Measurements from ENCODE around the gene TBATA.

The TBATA gene

DNA sequence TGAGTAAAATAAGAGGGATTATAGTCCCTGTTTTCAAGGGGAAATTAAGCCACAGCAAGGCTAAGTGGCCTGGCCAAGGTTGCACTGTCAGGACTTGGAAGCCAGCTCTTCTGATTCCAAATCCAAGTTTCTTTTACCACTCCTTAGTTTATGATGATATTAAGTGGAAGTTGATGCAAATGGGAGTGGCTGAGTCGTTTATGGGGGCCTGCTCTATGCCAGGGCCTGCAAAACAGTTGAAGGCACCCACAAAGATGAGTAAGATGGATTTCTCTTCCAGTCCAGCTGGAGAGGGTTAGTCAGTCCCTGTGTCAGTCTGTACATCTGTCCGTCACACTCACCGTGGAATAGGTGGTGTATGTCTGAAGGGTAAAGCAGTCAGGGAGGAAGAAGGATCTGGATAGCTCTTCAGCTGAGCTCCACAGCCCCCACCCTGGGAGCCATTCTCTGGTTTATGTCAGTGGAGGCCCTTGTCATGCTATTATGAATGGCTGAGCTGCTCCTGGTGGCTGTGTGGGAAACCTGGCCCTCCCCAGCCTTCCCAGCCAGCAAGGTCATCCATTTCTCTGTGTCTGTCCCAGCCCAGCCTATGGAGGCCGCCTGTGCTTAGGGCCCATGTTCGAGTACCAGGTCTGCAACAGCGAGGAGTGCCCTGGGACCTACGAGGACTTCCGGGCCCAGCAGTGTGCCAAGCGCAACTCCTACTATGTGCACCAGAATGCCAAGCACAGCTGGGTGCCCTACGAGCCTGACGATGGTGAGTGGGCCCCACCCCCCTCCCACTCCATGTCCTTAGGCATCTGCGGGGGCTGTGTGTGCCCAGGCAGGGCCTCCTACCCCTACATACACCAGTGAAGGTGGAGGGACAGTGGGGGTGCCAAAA lies 44.5 kb downstream of the TBATA start:
- H3K4me1 ChIP-seq (ENCODE audit: insufficient read depth, low read length, severe bottlenecking) = no peaks in the 10 kb centered on the region
- no peak overlapping the region for H3K4me3 ChIP-seq (ENCODE audit: low read depth, low read length, poor library complexity, severe bottlenecking)
- H3K36me3 ChIP-seq (ENCODE audit: insufficient read depth, low read length) = no peaks in the 10 kb centered on the region
- peaks cover 8% of the 10 kb centered on the region; the same call in 1 of the 2 replicates for H3K27me3 ChIP-seq (ENCODE audit: insufficient read depth, low read length)
- H3F3A ChIP-seq (ENCODE audit: insufficient read depth, low read length) = no peaks in the 10 kb centered on the region
- H3K9me3 ChIP-seq (ENCODE audit: low read length) = no peaks in the 10 kb centered on the region
- no peaks in the 10 kb centered on the region for H4K20me1 ChIP-seq (ENCODE audit: insufficient read depth, low read length)
- no peak overlapping the region for H3K9ac ChIP-seq (ENCODE audit: low read length)
- no peak overlapping the region for H2AFZ ChIP-seq (ENCODE audit: low read length)
- H3K79me2 ChIP-seq (ENCODE audit: insufficient read depth, low read length) = no peaks in the 10 kb centered on the region
- no peak overlapping the region for H3K27ac ChIP-seq (ENCODE audit: low read depth, low read length, poor library complexity, severe bottlenecking)
- TF ChIP-seq, protein P1, sequence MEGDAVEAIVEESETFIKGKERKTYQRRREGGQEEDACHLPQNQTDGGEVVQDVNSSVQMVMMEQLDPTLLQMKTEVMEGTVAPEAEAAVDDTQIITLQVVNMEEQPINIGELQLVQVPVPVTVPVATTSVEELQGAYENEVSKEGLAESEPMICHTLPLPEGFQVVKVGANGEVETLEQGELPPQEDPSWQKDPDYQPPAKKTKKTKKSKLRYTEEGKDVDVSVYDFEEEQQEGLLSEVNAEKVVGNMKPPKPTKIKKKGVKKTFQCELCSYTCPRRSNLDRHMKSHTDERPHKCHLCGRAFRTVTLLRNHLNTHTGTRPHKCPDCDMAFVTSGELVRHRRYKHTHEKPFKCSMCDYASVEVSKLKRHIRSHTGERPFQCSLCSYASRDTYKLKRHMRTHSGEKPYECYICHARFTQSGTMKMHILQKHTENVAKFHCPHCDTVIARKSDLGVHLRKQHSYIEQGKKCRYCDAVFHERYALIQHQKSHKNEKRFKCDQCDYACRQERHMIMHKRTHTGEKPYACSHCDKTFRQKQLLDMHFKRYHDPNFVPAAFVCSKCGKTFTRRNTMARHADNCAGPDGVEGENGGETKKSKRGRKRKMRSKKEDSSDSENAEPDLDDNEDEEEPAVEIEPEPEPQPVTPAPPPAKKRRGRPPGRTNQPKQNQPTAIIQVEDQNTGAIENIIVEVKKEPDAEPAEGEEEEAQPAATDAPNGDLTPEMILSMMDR (IDR thresholded peaks at IDR 0.05; ENCODE audit: low read length) = no peak
- H3K4me2 ChIP-seq (ENCODE audit: low read length) = no peak overlapping the region
- H3K9me2 ChIP-seq (ENCODE audit: low read depth, low read length) = no peaks in the 10 kb centered on the region

DNA sequence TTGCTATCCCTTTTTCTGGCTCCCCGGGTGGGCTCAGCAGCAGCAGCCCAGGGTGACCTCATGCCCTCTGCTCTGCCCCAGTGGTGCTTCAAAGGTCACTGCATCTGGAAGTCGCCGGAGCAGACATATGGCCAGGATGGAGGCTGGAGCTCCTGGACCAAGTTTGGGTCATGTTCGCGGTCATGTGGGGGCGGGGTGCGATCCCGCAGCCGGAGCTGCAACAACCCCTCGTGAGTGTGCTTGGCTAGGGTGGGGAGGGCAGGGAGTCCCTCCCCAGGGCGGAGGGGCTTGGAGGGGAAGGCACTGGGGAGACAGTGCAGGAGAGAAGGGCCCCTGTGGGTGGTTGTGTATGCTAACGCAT lies 46.4 kb downstream of the TBATA start:
- H3K79me2 ChIP-seq (ENCODE audit: insufficient read depth, low read length) = no peaks in the 10 kb centered on the region
- no peak overlapping the region for H3K27ac ChIP-seq (ENCODE audit: low read depth, low read length, poor library complexity, severe bottlenecking)
- H3K9ac ChIP-seq (ENCODE audit: low read length) = no peak overlapping the region
- no peaks in the 10 kb centered on the region for H4K20me1 ChIP-seq (ENCODE audit: insufficient read depth, low read length)
- H3K9me2 ChIP-seq (ENCODE audit: low read depth, low read length) = no peaks in the 10 kb centered on the region
- H3F3A ChIP-seq (ENCODE audit: insufficient read depth, low read length) = no peaks in the 10 kb centered on the region
- no peak overlapping the region for H2AFZ ChIP-seq (ENCODE audit: low read length)
- H3K4me2 ChIP-seq (ENCODE audit: low read length) = no peak overlapping the region
- no peak overlapping the region for H3K4me3 ChIP-seq (ENCODE audit: low read depth, low read length, poor library complexity, severe bottlenecking)
- H3K36me3 ChIP-seq (ENCODE audit: insufficient read depth, low read length) = no peaks in the 10 kb centered on the region
- H3K9me3 ChIP-seq (ENCODE audit: low read length) = no peaks in the 10 kb centered on the region
- TF ChIP-seq, protein P1 (IDR thresholded peaks at IDR 0.05; ENCODE audit: low read length) = no peak
- TF ChIP-seq EZH2 (IDR thresholded peaks at IDR 0.05; ENCODE audit: borderline replicate concordance, low read length) = no peak
- H3K4me1 ChIP-seq (ENCODE audit: insufficient read depth, low read length, severe bottlenecking) = no peaks in the 10 kb centered on the region
- peaks cover 4% of the 10 kb centered on the region; the same call in 1 of the 2 replicates for H3K27me3 ChIP-seq (ENCODE audit: insufficient read depth, low read length)

DNA sequence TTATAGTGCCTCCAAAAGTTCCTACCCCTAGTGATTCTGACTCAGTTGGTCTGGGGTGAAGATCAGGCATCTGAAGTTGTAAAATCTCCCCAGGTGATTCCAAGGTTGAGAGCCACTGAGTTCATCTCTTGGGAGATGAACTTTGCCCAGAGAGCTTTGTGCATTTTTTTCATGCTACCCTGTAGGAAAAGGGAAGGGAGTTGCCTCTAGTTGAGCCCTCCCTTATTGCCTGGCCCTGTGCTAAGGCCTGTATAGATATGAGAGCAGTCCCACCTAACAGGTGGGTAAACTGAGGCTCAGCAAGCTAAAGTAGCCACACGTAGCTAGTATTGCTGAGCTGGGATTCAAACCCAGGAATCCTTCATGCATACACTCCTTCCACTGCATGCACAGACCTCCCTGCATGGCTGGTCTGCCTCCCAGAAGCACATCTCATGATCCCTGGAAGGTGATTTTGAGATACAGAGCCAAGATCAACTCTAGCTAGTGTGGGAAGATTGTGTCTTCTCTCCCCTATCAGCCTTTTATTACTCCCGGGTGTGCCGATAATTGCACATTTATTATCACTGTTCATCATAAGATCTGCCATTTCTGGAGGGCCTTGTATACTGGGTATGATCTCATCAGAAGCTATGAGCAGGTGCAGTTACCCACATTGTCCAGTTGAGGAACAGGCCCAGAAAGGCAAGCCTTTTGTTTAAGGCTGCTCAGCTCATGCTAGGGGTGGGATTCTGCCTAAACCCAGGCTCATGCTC lies 47.0 kb downstream of the TBATA start:
- H3K79me2 ChIP-seq (ENCODE audit: insufficient read depth, low read length) = no peaks in the 10 kb centered on the region
- no peak overlapping the region for H3K4me3 ChIP-seq (ENCODE audit: low read depth, low read length, poor library complexity, severe bottlenecking)
- H3K9ac ChIP-seq (ENCODE audit: low read length) = no peak overlapping the region
- no peak overlapping the region for H3K4me2 ChIP-seq (ENCODE audit: low read length)
- no peak overlapping the region for H2AFZ ChIP-seq (ENCODE audit: low read length)
- H3K4me1 ChIP-seq (ENCODE audit: insufficient read depth, low read length, severe bottlenecking) = no peaks in the 10 kb centered on the region
- H3K9me2 ChIP-seq (ENCODE audit: low read depth, low read length) = no peaks in the 10 kb centered on the region
- no peaks in the 10 kb centered on the region for H3K9me3 ChIP-seq (ENCODE audit: low read length)
- H3K36me3 ChIP-seq (ENCODE audit: insufficient read depth, low read length) = no peaks in the 10 kb centered on the region
- H3K27me3 ChIP-seq (ENCODE audit: insufficient read depth, low read length) = no peaks in the 10 kb centered on the region; the same call in 1 of the 2 replicates
- TF ChIP-seq EZH2 (IDR thresholded peaks at IDR 0.05; ENCODE audit: borderline replicate concordance, low read length) = no peak
- TF ChIP-seq, protein P1 (IDR thresholded peaks at IDR 0.05; ENCODE audit: low read length) = no peak
- no peaks in the 10 kb centered on the region for H3F3A ChIP-seq (ENCODE audit: insufficient read depth, low read length)
- H3K27ac ChIP-seq (ENCODE audit: low read depth, low read length, poor library complexity, severe bottlenecking) = no peak overlapping the region
- no peaks in the 10 kb centered on the region for H4K20me1 ChIP-seq (ENCODE audit: insufficient read depth, low read length)

All from OCI-LY1 (cell line).